Measurements from ENCODE around the gene PCSK5. TPM values are rescaled to one million over a fixed set of nuclear protein-coding genes. Genes with fewer than 3 reads are reported as not detected.

PCSK5 gene
- total RNA-seq, 1 experiment from 2014 or later = 7.5 TPM

GRCh38 chr9:76322810-76323209, 432.3 kb downstream of the PCSK5 start:
- no peaks in the 10 kb centered on the region for H3K9me3 Mint-ChIP-seq
- Histone ChIP-seq H3K14ac (ENCODE audit: insufficient read depth, low read length) (no peak overlapping the region), H4K5ac (ENCODE audit: insufficient read length, low read depth, low read length) (no peak overlapping the region), H2AK5ac (ENCODE audit: insufficient read length, low read length) (no peak overlapping the region), H2BK5ac (ENCODE audit: insufficient read length, low read length) (no peak overlapping the region), H3K23ac (ENCODE audit: insufficient read length, low read depth, low read length) (no peak overlapping the region), H4K91ac (ENCODE audit: insufficient read length, low read depth, low read length) (no peak overlapping the region), H3K4me1 (ENCODE audit: insufficient read depth, low read length) (no peaks in the 10 kb centered on the region), H3K79me1 (ENCODE audit: insufficient read depth, low read depth, low read length, poor library complexity, severe bottlenecking) (no peaks in the 10 kb centered on the region), H3K27me3 (ENCODE audit: insufficient read depth, low read length) (no peaks in the 10 kb centered on the region), H3K23me2 (ENCODE audit: insufficient read length, low read depth, low read length, poor library complexity, severe bottlenecking) (peaks cover 2% of the 10 kb centered on the region), H2BK12ac (ENCODE audit: insufficient read length, low read depth, low read length) (no peak overlapping the region), H2BK15ac (ENCODE audit: low read depth, low read length) (no peak overlapping the region), H3K4me2 (ENCODE audit: insufficient read depth, insufficient read length, low read length) (no peak overlapping the region), H2AFZ (ENCODE audit: low read length) (no peak overlapping the region), H3K4ac (ENCODE audit: low read depth, low read length) (no peak overlapping the region), H3K27ac (ENCODE audit: insufficient read length, low read depth, low read length) (no peak overlapping the region), H3T11ph (ENCODE audit: low read length) (no peak overlapping the region), H3K18ac (ENCODE audit: insufficient read length, low read depth, low read length) (no peak overlapping the region), H4K20me1 (ENCODE audit: control insufficient read depth, insufficient read depth, insufficient read length) (no peaks in the 10 kb centered on the region), H3K79me2 (ENCODE audit: insufficient read depth, low read length) (no peaks in the 10 kb centered on the region), H2BK20ac (ENCODE audit: low read depth, low read length, poor library complexity, severe bottlenecking) (no peak overlapping the region), H4K8ac (replicated peaks; ENCODE audit: insufficient read length, low read depth, low read length) (no peak overlapping the region), H3K56ac (ENCODE audit: insufficient read length, low read depth, low read length) (no peak overlapping the region), H3K9ac (ENCODE audit: extremely low read depth, insufficient read length, low read length) (no peak overlapping the region), H3K9me3 (ENCODE audit: control insufficient read depth, low read depth, low read length) (no peaks in the 10 kb centered on the region), H2BK120ac (ENCODE audit: low read depth, low read length, poor library complexity, severe bottlenecking) (no peak overlapping the region)
- H3K4me3 Mint-ChIP-seq = no peak overlapping the region
- WGBS (ENCODE audit: extremely low coverage, insufficient read length, low lambda C conversion rate) = no CpG with 5 or more reads among the region's 10 CpGs
- H3K4me1 Mint-ChIP-seq = peaks cover 6 to 17% of the 10 kb centered on the region in 2 experiments
- H3K36me3 Mint-ChIP-seq (ENCODE audit: insufficient read depth in 1 of 3, low read depth in 3 of 3) = peaks cover 0 to 4% (median 0%) of the 10 kb centered on the region in 3 experiments; a peak in 1 of 7 replicates
- no peak for DNase-seq
- H3K27ac Mint-ChIP-seq = peak overlapping the region in 1 of 3 experiments; percentile 89; a peak in 1 of 7 replicates
- no peak for TF ChIP-seq CTCF (conservative IDR thresholded peaks at IDR 0.05)
- no peaks in the 10 kb centered on the region for H3K27me3 Mint-ChIP-seq (ENCODE audit: low read depth)

Measured in H9 (cell line).